H9 (cell line): ENCODE measurements around the gene MRTFA. TPM values are rescaled to one million over a fixed set of nuclear protein-coding genes. Genes with fewer than 3 reads are reported as not detected.

Experiments
- DNase-seq: peaks from one replicate; pipeline ENCODE4 v3.0.0-alpha.2; 2017
- H2AFZ ChIP-seq: one replicate; pipeline ENCODE4 v1.6.1; 2013; ENCODE audit warnings: mild to moderate bottlenecking, low read length, control low read depth, moderate library complexity
- H2AK5ac ChIP-seq: 2 replicates; pipeline ENCODE4 v1.6.1; 2013; ENCODE audit warnings: low read length, control low read depth, mixed read lengths; ENCODE audit not compliant: insufficient read length
- H2BK120ac ChIP-seq: one replicate; pipeline ENCODE4 v1.6.1; 2013; ENCODE audit warnings: low read depth, mild to moderate bottlenecking, low read length, control low read depth, inconsistent platforms; ENCODE audit not compliant: poor library complexity, severe bottlenecking
- H2BK12ac ChIP-seq: 2 replicates; pipeline ENCODE4 v1.6.1; 2013; ENCODE audit warnings: low read length, control low read depth, mixed read lengths, low read depth; ENCODE audit not compliant: insufficient read length
- H2BK15ac ChIP-seq: 2 replicates; pipeline ENCODE4 v1.6.1; 2013; ENCODE audit warnings: low read depth, low read length, control low read depth
- H2BK20ac ChIP-seq: one replicate; pipeline ENCODE4 v1.6.1; 2013; ENCODE audit warnings: low read depth, mild to moderate bottlenecking, low read length, control low read depth, inconsistent platforms; ENCODE audit not compliant: poor library complexity, severe bottlenecking
- H2BK5ac ChIP-seq: 2 replicates; pipeline ENCODE4 v1.6.1; 2013; ENCODE audit warnings: low read length, control low read depth, mixed read lengths; ENCODE audit not compliant: insufficient read length
- H3K14ac ChIP-seq: 2 replicates; pipeline ENCODE4 v1.6.1; 2013; ENCODE audit warnings: low read length, control low read depth; ENCODE audit not compliant: insufficient read depth
- H3K18ac ChIP-seq: 2 replicates; pipeline ENCODE4 v1.6.1; 2013; ENCODE audit warnings: low read depth, mild to moderate bottlenecking, mixed read lengths, low read length, control low read depth; ENCODE audit not compliant: insufficient read length
- H3K23ac ChIP-seq: 2 replicates; pipeline ENCODE4 v1.6.1; 2013; ENCODE audit warnings: low read length, control low read depth, mixed read lengths, low read depth; ENCODE audit not compliant: insufficient read length
- H3K23me2 ChIP-seq: 2 replicates; pipeline ENCODE4 v1.6.1; 2013; ENCODE audit warnings: low read depth, mild to moderate bottlenecking, mixed read lengths, low read length, control low read depth; ENCODE audit not compliant: insufficient read length, poor library complexity, severe bottlenecking
- H3K27ac ChIP-seq: 2 replicates; pipeline ENCODE4 v1.5.1; 2013; ENCODE audit warnings: low read length, control low read depth, mixed read lengths, low read depth; ENCODE audit not compliant: insufficient read length
- H3K27me3 ChIP-seq: 2 replicates; pipeline ENCODE4 v1.6.1; 2013; ENCODE audit warnings: low read length, control low read depth, inconsistent platforms; ENCODE audit not compliant: insufficient read depth
- H3K4ac ChIP-seq: 2 replicates; pipeline ENCODE4 v1.6.1; 2013; ENCODE audit warnings: low read depth, mild to moderate bottlenecking, control low read depth, inconsistent platforms, low read length, moderate library complexity
- H3K4me1 ChIP-seq: 2 replicates; pipeline ENCODE4 v1.6.1; 2013; ENCODE audit warnings: low read length, control low read depth, inconsistent platforms; ENCODE audit not compliant: insufficient read depth
- H3K4me2 ChIP-seq: 2 replicates; pipeline ENCODE4 v1.6.1; 2013; ENCODE audit warnings: low read length, control low read depth, mixed read lengths; ENCODE audit not compliant: insufficient read length, insufficient read depth
- H3K56ac ChIP-seq: 2 replicates; pipeline ENCODE4 v1.6.1; 2013; ENCODE audit warnings: low read depth, mild to moderate bottlenecking, mixed read lengths, low read length, control low read depth; ENCODE audit not compliant: insufficient read length
- H3K79me1 ChIP-seq: 2 replicates; pipeline ENCODE4 v1.6.1; 2013; ENCODE audit warnings: low read depth, mild to moderate bottlenecking, moderate library complexity, low read length, control low read depth, inconsistent platforms; ENCODE audit not compliant: insufficient read depth, poor library complexity, severe bottlenecking
- H3K79me2 ChIP-seq: 2 replicates; pipeline ENCODE4 v1.6.1; 2013; ENCODE audit warnings: low read length, control low read depth, inconsistent platforms; ENCODE audit not compliant: insufficient read depth
- H3K9ac ChIP-seq: 2 replicates; pipeline ENCODE4 v1.6.1; 2013; ENCODE audit warnings: low read length, control low read depth, mixed read lengths; ENCODE audit not compliant: insufficient read length; ENCODE audit errors: extremely low read depth
- H3K9me3 ChIP-seq: one replicate; pipeline ENCODE4 v1.6.1; 2013; ENCODE audit warnings: low read depth, low read length, inconsistent platforms; ENCODE audit not compliant: control insufficient read depth
- H3T11ph ChIP-seq: one replicate; pipeline ENCODE4 v1.6.1; 2013; ENCODE audit warnings: mild to moderate bottlenecking, low read length, control low read depth, inconsistent platforms
- H4K20me1 ChIP-seq: one replicate; pipeline ENCODE4 v1.6.1; 2013; ENCODE audit not compliant: control insufficient read depth, insufficient read length, insufficient read depth
- H4K5ac ChIP-seq: 2 replicates; pipeline ENCODE4 v1.6.1; 2013; ENCODE audit warnings: low read depth, mild to moderate bottlenecking, mixed read lengths, low read length, control low read depth; ENCODE audit not compliant: insufficient read length
- H4K8ac ChIP-seq: replicated peaks from 2 replicates; pipeline ENCODE4 v1.6.1; 2013; ENCODE audit warnings: low read length, control low read depth, mixed read lengths, low read depth; ENCODE audit not compliant: insufficient read length
- H4K91ac ChIP-seq: 2 replicates; pipeline ENCODE4 v1.6.1; 2013; ENCODE audit warnings: low read depth, mild to moderate bottlenecking, moderate library complexity, mixed read lengths, low read length, control low read depth; ENCODE audit not compliant: insufficient read length
- H3K27ac Mint-ChIP-seq, 3 experiments: 2 replicates in 2 of 3; 3 replicates in 1 of 3; pipeline ENCODE4 v1.8.0; 2020 to 2021; ENCODE audit warnings: mixed read lengths in 3 of 3, mild to moderate bottlenecking in 1 of 3, moderate library complexity in 1 of 3
- H3K27me3 Mint-ChIP-seq: 2 replicates; pipeline ENCODE4 v1.8.0; 2021; ENCODE audit warnings: low read depth, mild to moderate bottlenecking, moderate library complexity, mixed read lengths
- H3K36me3 Mint-ChIP-seq, 3 experiments: 2 replicates in 2 of 3; 3 replicates in 1 of 3; pipeline ENCODE4 v1.8.0; 2020 to 2021; ENCODE audit warnings: low read depth in 3 of 3, mixed read lengths in 3 of 3; ENCODE audit not compliant: insufficient read depth in 1 of 3
- H3K4me1 Mint-ChIP-seq, 2 experiments: 2 replicates each; pipeline ENCODE4 v1.8.0; 2020; ENCODE audit warnings: mixed read lengths in 2 of 2
- H3K4me3 Mint-ChIP-seq, 2 experiments: 2 replicates in 1 of 2; 3 replicates in 1 of 2; pipeline ENCODE4 v1.8.0; 2020 to 2021; ENCODE audit warnings: mild to moderate bottlenecking in 2 of 2, mixed read lengths in 2 of 2, moderate library complexity in 1 of 2
- H3K9me3 Mint-ChIP-seq, 2 experiments: 2 replicates in 1 of 2; 3 replicates in 1 of 2; pipeline ENCODE4 v1.8.0; 2020; ENCODE audit warnings: mild to moderate bottlenecking in 2 of 2, mixed read lengths in 2 of 2, moderate library complexity in 1 of 2
- CTCF ChIP-seq: fragments of 200-600 bp; sonication (generic); conservative IDR thresholded peaks from 3 replicates; pipeline ENCODE4 v1.8.0; 2021; ENCODE audit warnings: antibody characterized with exemption, mild to moderate bottlenecking
- WGBS: extraction: QIAGEN DNeasy Blood & Tissue Kit; methylation state at CpG from one replicate; pipeline ENCODE4 v1.1.7; 2013; ENCODE audit warnings: missing lambda C conversion rate, low lambda C conversion rate, mixed read lengths; ENCODE audit not compliant: insufficient read length; ENCODE audit errors: extremely low coverage; 5-methylcytosine and 5-hydroxymethylcytosine counted together
- total RNA-seq: library from RNA; stranded (reverse); gene quantifications from 2 replicates; pipeline ENCODE4 v1.2.1, GENCODE V29; 2021

The MRTFA gene
- total RNA-seq, 1 experiment from 2014 or later: 38.1 TPM

GRCh38 chr22:40610329-40610850, 26.1 kb downstream of the MRTFA start:
- no peak for TF ChIP-seq CTCF
- Histone ChIP-seq H3K27ac (no peak overlapping the region), H4K5ac (no peak overlapping the region), H3K4ac (no peak overlapping the region), H3K79me1 (no peaks in the 10 kb centered on the region), H3K9me3 (no peaks in the 10 kb centered on the region), H3K14ac (no peak overlapping the region), H3K9ac (no peak overlapping the region), H3K4me1 (no peaks in the 10 kb centered on the region; the same call in 1 of the 2 replicates), H3T11ph (no peak overlapping the region), H2BK120ac (no peak overlapping the region), H4K8ac (no peak overlapping the region), H3K27me3 (no peaks in the 10 kb centered on the region), H2BK15ac (no peak overlapping the region), H3K56ac (no peak overlapping the region), H3K18ac (no peak overlapping the region), H2BK20ac (no peak overlapping the region), H2BK5ac (no peak overlapping the region), H3K4me2 (no peak overlapping the region), H2AFZ (no peak overlapping the region), H4K20me1 (no peaks in the 10 kb centered on the region), H2BK12ac (no peak overlapping the region), H2AK5ac (no peak overlapping the region), H3K23ac (no peak overlapping the region), H3K23me2 (no peaks in the 10 kb centered on the region), H4K91ac (no peak overlapping the region), H3K79me2 (peaks cover 4% of the 10 kb centered on the region; the same call in 1 of the 2 replicates)
- Mint-ChIP-seq H3K9me3 (no peaks in the 10 kb centered on the region), H3K4me1 (peaks cover 33 to 34% of the 10 kb centered on the region in 2 experiments), H3K4me3 (no peak overlapping the region), H3K27me3 (no peaks in the 10 kb centered on the region), H3K27ac (no peak overlapping the region; a peak in 1 of 7 replicates), H3K36me3 (no peaks in the 10 kb centered on the region; a peak in 1 of 7 replicates)
- DNase-seq: no peak
- no CpG with 5 or more reads among the region's 1 CpG for WGBS
